ENCODE data around the gene CSNK2B.

DNA sequence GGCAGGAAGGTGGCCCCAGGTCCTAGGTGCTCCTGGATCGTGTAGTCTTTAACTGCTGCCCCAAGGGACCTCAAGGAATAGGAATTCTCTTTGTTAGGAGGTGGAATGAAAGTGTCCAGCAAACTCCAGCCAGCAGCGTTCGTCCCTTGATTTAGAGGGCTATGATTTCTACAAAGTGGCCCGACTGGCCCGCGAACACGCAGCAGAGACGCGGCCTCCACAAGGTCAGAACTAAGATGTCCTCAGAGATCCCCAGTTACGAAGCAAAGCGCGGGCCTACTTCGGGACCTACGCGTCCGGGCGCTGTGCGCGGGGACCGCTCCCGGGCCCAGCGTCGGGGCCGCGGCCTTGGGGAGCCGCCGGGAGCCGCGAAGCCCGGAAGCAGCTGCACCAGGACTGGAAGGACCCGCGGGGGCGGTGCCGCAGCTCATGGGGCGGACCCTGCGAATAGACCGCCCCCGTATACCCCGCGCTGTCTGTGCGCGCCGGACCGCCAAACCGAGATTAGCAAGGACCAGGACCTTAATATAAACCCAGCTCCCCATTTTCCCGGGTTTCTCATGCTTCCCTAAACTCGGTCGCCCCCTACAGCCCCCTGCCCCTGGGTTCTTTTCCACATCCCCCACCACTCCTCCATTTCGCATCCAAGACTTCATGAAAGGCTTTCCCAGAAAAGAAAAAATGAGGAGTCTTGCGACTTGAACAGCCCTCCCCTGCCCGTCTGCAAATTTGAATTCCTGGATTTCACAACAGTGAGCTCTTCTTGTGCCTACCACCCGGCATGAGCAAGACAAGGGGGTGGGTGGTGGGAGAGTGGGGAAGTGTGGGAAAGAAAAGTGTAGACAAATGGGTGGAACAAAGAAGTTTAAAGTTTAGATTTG, 5.3 kb upstream of the CSNK2B start, which contains the start of gene C6orf47:
- no peak for TF ChIP-seq EP300 (IDR thresholded peaks at IDR 0.05)
- TF ChIP-seq, protein P1, sequence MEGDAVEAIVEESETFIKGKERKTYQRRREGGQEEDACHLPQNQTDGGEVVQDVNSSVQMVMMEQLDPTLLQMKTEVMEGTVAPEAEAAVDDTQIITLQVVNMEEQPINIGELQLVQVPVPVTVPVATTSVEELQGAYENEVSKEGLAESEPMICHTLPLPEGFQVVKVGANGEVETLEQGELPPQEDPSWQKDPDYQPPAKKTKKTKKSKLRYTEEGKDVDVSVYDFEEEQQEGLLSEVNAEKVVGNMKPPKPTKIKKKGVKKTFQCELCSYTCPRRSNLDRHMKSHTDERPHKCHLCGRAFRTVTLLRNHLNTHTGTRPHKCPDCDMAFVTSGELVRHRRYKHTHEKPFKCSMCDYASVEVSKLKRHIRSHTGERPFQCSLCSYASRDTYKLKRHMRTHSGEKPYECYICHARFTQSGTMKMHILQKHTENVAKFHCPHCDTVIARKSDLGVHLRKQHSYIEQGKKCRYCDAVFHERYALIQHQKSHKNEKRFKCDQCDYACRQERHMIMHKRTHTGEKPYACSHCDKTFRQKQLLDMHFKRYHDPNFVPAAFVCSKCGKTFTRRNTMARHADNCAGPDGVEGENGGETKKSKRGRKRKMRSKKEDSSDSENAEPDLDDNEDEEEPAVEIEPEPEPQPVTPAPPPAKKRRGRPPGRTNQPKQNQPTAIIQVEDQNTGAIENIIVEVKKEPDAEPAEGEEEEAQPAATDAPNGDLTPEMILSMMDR (IDR thresholded peaks at IDR 0.05): no peak
